Fibroblast of lung (primary cell): ENCODE measurements around the gene LHFPL6. TPM values are rescaled to one million over a fixed set of nuclear protein-coding genes. Genes with fewer than 3 reads are reported as not detected.

Experiments
- DNase-seq, 2 donors: peaks; one replicate each; pipeline versions ENCODE4 v3.0.0 to v3.0.0-alpha.2; 2010; ENCODE audit warnings: low read depth in 2 of 2
- H2AFZ ChIP-seq: 2 replicates; pipeline ENCODE4 v1.5.1; 2012; ENCODE audit warnings: low read length, control low read depth, inconsistent platforms
- H3K27ac ChIP-seq: 2 replicates; pipeline ENCODE4 v1.5.1; 2011; ENCODE audit warnings: low read length, control low read depth; ENCODE audit not compliant: insufficient read depth
- H3K27me3 ChIP-seq: 2 replicates; pipeline ENCODE4 v1.5.1; 2011; ENCODE audit warnings: mild to moderate bottlenecking, low read length; ENCODE audit not compliant: control insufficient read depth, insufficient read depth
- H3K36me3 ChIP-seq: 2 replicates; pipeline ENCODE4 v1.5.1; 2011; ENCODE audit warnings: low read length; ENCODE audit not compliant: control insufficient read depth, insufficient read depth
- H3K4me1 ChIP-seq: 2 replicates; pipeline ENCODE4 v1.5.1; 2011; ENCODE audit warnings: low read length; ENCODE audit not compliant: control insufficient read depth, insufficient read depth; ENCODE audit errors: extremely low read depth
- H3K4me2 ChIP-seq: 2 replicates; pipeline ENCODE4 v1.5.1; 2011; ENCODE audit warnings: low read length, control low read depth; ENCODE audit not compliant: insufficient read depth; ENCODE audit errors: extremely low read depth
- H3K4me3 ChIP-seq, 4 experiments: fragments of 200-600 bp in 1 of 4; sonication (generic) in 1 of 4; replicated peaks in 1 of 4; 2 replicates each; pipeline ENCODE4 v1.5.1; 2011 to 2016; ENCODE audit warnings: low read length in 4 of 4, low read depth in 3 of 4, mild to moderate bottlenecking in 3 of 4, control low read depth in 2 of 4, inconsistent platforms in 1 of 4, mixed read lengths in 1 of 4; ENCODE audit not compliant: insufficient read depth in 1 of 4; ENCODE audit errors: control extremely low read depth in 1 of 4
- H3K79me2 ChIP-seq: 2 replicates; pipeline ENCODE4 v1.5.1; 2012; ENCODE audit warnings: mild to moderate bottlenecking, low read length, inconsistent platforms; ENCODE audit not compliant: control insufficient read depth, insufficient read depth
- H3K9ac ChIP-seq: 2 replicates; pipeline ENCODE4 v1.5.1; 2011; ENCODE audit warnings: mild to moderate bottlenecking, low read length, control low read depth; ENCODE audit not compliant: insufficient read depth
- H3K9me3 ChIP-seq: 2 replicates; pipeline ENCODE4 v1.5.1; 2012; ENCODE audit warnings: low read depth, low read length; ENCODE audit not compliant: control insufficient read depth, insufficient read depth
- H4K20me1 ChIP-seq: 2 replicates; pipeline ENCODE4 v1.5.1; 2011; ENCODE audit warnings: low read length; ENCODE audit not compliant: control insufficient read depth, insufficient read depth; ENCODE audit errors: extremely low read depth
- EZH2 ChIP-seq: IDR thresholded peaks from 2 replicates; pipeline ENCODE4 v1.5.1; 2012; ENCODE audit warnings: low read length, control low read depth, mild to moderate bottlenecking; ENCODE audit errors: missing control alignments
- polyA plus RNA-seq, 2 donors: library from polyadenylated mRNA; depleted of rRNA in 1 of 2; stranded (reverse) in 1 of 2; unstranded in 1 of 2; fragments of >200 nt; gene quantifications; 2 replicates each; pipeline ENCODE4 v1.2.1, GENCODE V29; 2011 to 2012; ENCODE audit warnings: missing spikeins in 1 of 2
- total RNA-seq: library from RNA; depleted of rRNA; stranded (reverse); fragments of >200 nt; gene quantifications from 2 replicates; pipeline ENCODE4 v1.2.1, GENCODE V29; 2014
- TF ChIP-seq, protein P1 (sequence below), 2 donors: IDR thresholded peaks in 1 of 2; conservative IDR thresholded peaks in 1 of 2; 1 replicate in 1 of 2; 2 replicates in 1 of 2; pipeline ENCODE4 v1.5.1; 2011 to 2012; ENCODE audit warnings: low read length in 2 of 2, control low read depth in 1 of 2, inconsistent platforms in 1 of 2, low read depth in 1 of 2, mild to moderate bottlenecking in 1 of 2

LHFPL6 gene
- total and polyA plus RNA-seq, 2 donors (not counting 1 experiment from before 2014, with no cell fraction given) = 42.4 to 86.8 TPM

DNA sequence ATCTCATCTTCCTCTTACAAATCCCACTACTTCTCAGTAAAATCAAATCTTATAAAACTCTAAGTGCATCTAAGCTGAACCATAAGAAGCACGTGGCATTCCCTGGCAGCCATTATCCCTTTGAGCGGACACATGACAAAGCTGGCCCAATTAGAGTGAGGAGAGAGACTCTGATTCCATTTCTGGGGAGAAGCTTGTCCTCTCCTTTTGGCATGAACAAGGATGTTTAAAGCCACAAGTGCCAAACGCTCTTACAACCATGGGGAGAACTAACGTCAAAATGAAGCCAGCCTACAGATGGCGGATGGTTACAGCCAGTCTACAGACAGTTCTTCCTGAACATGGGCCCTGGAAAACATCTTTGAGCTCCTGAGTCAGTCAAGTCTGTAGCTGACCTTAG lies 231.3 kb downstream of the LHFPL6 start:
- TF ChIP-seq EZH2 = no peak
- TF ChIP-seq, protein P1, sequence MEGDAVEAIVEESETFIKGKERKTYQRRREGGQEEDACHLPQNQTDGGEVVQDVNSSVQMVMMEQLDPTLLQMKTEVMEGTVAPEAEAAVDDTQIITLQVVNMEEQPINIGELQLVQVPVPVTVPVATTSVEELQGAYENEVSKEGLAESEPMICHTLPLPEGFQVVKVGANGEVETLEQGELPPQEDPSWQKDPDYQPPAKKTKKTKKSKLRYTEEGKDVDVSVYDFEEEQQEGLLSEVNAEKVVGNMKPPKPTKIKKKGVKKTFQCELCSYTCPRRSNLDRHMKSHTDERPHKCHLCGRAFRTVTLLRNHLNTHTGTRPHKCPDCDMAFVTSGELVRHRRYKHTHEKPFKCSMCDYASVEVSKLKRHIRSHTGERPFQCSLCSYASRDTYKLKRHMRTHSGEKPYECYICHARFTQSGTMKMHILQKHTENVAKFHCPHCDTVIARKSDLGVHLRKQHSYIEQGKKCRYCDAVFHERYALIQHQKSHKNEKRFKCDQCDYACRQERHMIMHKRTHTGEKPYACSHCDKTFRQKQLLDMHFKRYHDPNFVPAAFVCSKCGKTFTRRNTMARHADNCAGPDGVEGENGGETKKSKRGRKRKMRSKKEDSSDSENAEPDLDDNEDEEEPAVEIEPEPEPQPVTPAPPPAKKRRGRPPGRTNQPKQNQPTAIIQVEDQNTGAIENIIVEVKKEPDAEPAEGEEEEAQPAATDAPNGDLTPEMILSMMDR (conservative IDR thresholded peaks at IDR 0.05 in 1 of 2, IDR thresholded peaks at IDR 0.05 in 1 of 2; ENCODE audit: low read depth in 1 of 2, low read length in 2 of 2) = no peak
- no peak overlapping the region for H2AFZ ChIP-seq
- H3K27me3 ChIP-seq = no peaks in the 10 kb centered on the region
- H3K9ac ChIP-seq = no peak overlapping the region
- H3K36me3 ChIP-seq = no peaks in the 10 kb centered on the region
- no peak for DNase-seq
- H4K20me1 ChIP-seq = no peaks in the 10 kb centered on the region
- H3K4me1 ChIP-seq = no peaks in the 10 kb centered on the region
- H3K4me3 ChIP-seq = no peak overlapping the region
- no peaks in the 10 kb centered on the region for H3K79me2 ChIP-seq
- H3K27ac ChIP-seq = no peak overlapping the region
- H3K9me3 ChIP-seq = no peaks in the 10 kb centered on the region
- no peak overlapping the region for H3K4me2 ChIP-seq

DNA sequence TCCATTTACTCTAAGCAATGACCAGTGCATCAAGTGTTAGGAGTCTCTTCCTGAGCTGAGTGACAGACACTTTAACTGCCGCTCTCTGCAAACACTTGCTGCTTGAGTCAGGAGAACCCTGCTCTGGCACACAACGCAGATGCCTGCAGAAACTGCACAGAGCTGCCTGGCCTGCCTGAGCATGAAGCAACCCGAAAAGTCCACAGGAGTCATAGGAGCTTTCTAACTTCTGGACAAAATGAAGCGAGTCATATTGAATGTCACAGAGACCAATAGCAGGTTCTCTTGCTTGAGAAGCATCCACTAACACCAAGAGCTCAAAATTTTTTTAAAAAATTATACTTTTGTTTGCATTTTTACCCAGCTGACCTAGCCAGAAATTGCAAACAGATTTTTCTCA lies 232.4 kb downstream of the LHFPL6 start:
- H3K4me3 ChIP-seq = no peak overlapping the region
- DNase-seq = peak in 1 of 2 donors; percentile 17
- no peaks in the 10 kb centered on the region for H3K27me3 ChIP-seq

DNA sequence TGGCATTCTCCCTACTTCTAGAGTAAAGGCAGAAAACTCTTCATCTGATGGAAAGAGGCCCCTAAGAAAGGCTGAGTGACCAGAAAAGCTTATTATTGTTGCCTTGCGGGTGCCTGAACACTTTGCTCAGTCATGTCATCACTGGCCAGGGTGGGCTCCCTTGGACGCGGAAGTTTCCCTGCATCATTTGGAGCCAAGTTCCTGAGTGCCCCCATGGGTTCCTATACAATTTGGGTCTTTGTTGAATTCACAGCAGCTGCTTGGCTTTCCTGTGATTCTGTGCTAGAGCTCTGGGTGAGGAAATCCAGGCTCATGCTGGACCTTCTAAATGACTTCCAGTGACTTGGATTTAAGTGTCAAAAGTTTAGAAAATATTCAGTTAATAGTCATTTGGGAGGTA lies 232.9 kb downstream of the LHFPL6 start:
- Histone ChIP-seq H2AFZ (no peak overlapping the region), H3K79me2 (no peaks in the 10 kb centered on the region), H3K4me1 (no peaks in the 10 kb centered on the region), H3K4me2 (no peak overlapping the region), H3K4me3 (no peak overlapping the region), H3K27ac (no peak overlapping the region), H4K20me1 (no peaks in the 10 kb centered on the region), H3K27me3 (no peaks in the 10 kb centered on the region), H3K9ac (no peak overlapping the region), H3K36me3 (no peaks in the 10 kb centered on the region), H3K9me3 (no peaks in the 10 kb centered on the region)
- TF ChIP-seq EZH2 = no peak
- TF ChIP-seq, protein P1 (conservative IDR thresholded peaks at IDR 0.05 in 1 of 2, IDR thresholded peaks at IDR 0.05 in 1 of 2; ENCODE audit: low read depth in 1 of 2, low read length in 2 of 2) = no peak
- no peak for DNase-seq

More for the DNA sequence above, 232.4 kb downstream of the LHFPL6 start:
- no peaks in the 10 kb centered on the region for H3K4me1 ChIP-seq
- no peaks in the 10 kb centered on the region for H4K20me1 ChIP-seq
- H3K9ac ChIP-seq = no peak overlapping the region
- no peak overlapping the region for H2AFZ ChIP-seq
- H3K27ac ChIP-seq = no peak overlapping the region
- H3K36me3 ChIP-seq = no peaks in the 10 kb centered on the region
- H3K9me3 ChIP-seq = no peaks in the 10 kb centered on the region
- H3K4me2 ChIP-seq = no peak overlapping the region
- TF ChIP-seq, protein P1 (conservative IDR thresholded peaks at IDR 0.05 in 1 of 2, IDR thresholded peaks at IDR 0.05 in 1 of 2; ENCODE audit: low read depth in 1 of 2, low read length in 2 of 2) = no peak
- no peak for TF ChIP-seq EZH2
- no peaks in the 10 kb centered on the region for H3K79me2 ChIP-seq
